Esophagus squamous epithelium (tissue), 4 donors: ENCODE measurements around the gene SLC39A13.

Experiments
- POLR2A ChIP-seq, 4 donors: fragments of 450-650 bp; IDR thresholded peaks; one replicate each; pipeline ENCODE4 v1.6.1; 2017; ENCODE audit warnings: antibody characterized with exemption in 4 of 4, mild to moderate bottlenecking in 4 of 4, moderate library complexity in 3 of 4
- TF ChIP-seq, protein P1 (sequence below), 6 experiments: fragments of 450-650 bp in 4 of 6; fragments of 200-600 bp in 2 of 6; sonication (generic) in 2 of 6; IDR thresholded peaks; one replicate each; pipeline ENCODE4 v1.5.1; 2016 to 2019; ENCODE audit warnings: antibody characterized with exemption in 6 of 6, mild to moderate bottlenecking in 4 of 6, moderate library complexity in 4 of 6

DNA sequence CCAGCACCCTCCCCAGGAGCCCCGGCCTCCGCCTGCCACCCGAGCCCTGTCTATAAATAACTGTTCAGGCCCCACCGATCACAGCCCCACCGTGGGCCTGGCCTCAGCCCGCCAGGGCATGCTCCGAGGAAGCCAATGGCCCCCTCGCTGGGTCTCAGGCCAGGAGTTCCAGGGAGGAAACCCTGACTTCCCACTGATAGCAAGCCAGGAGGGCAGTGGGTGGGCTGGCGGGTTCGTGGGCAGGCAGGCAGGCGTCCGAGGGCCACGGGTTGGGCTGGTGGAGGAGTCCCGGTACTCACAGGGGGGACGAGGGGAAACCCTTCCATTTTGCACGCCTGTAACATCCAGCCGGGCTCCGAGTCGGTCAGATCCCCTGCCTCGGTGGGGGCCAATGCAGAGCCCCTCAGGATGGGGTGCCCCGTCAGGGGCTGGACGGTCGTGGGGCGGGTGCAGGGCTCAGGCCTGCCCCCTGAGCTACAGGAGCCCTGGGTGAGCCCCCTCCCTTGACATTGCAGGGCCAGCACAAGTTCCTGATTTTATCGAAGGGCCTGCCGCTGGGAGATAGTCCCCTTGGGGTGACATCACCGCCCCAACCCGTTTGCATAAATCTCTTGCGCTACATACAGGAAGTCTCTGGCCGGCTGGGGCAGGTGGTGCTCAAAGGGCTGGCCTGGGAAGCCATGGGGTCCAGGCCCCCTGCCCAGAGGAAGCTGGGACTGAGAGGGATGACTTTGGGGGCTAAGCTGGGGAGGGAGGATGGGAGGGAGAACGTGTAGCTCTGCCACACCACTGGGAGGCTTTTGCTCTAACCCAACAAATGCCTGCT lies 30.2 kb upstream of the SLC39A13 start, which contains the start of gene SPI1:
- TF ChIP-seq, protein P1, sequence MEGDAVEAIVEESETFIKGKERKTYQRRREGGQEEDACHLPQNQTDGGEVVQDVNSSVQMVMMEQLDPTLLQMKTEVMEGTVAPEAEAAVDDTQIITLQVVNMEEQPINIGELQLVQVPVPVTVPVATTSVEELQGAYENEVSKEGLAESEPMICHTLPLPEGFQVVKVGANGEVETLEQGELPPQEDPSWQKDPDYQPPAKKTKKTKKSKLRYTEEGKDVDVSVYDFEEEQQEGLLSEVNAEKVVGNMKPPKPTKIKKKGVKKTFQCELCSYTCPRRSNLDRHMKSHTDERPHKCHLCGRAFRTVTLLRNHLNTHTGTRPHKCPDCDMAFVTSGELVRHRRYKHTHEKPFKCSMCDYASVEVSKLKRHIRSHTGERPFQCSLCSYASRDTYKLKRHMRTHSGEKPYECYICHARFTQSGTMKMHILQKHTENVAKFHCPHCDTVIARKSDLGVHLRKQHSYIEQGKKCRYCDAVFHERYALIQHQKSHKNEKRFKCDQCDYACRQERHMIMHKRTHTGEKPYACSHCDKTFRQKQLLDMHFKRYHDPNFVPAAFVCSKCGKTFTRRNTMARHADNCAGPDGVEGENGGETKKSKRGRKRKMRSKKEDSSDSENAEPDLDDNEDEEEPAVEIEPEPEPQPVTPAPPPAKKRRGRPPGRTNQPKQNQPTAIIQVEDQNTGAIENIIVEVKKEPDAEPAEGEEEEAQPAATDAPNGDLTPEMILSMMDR (IDR thresholded peaks at IDR 0.05): no peak
- peak in 2 of 4 donors; percentile 27 to 74 for TF ChIP-seq POLR2A (IDR thresholded peaks at IDR 0.05)
